Gastroesophageal sphincter (tissue), 4 donors: ENCODE measurements around the gene NUDT14. TPM values are rescaled to one million over a fixed set of nuclear protein-coding genes. Genes with fewer than 3 reads are reported as not detected.

Experiments used
- ATAC-seq: fragments of 150-250 bp; one replicate; pipeline ENCODE4 v1.9.1; 2016; ENCODE audit warnings: mild to moderate bottlenecking, moderate library complexity
- H3K27ac ChIP-seq, 4 donors: fragments of 200-600 bp; sonication (generic) in 3 of 4; 1 replicate in 3 of 4; 2 replicates in 1 of 4; pipeline ENCODE4 v1.5.1; 2016 to 2019
- H3K27me3 ChIP-seq: fragments of 200-600 bp; sonication (generic); one replicate; pipeline ENCODE4 v1.5.1; 2019
- H3K36me3 ChIP-seq, 2 donors: fragments of 200-600 bp; sonication (generic); one replicate each; pipeline ENCODE4 v1.5.1; 2019; ENCODE audit warnings: control low read depth in 1 of 2
- H3K4me1 ChIP-seq, 3 donors: fragments of 200-600 bp; sonication (generic); 1 replicate in 2 of 3; 2 replicates in 1 of 3; pipeline ENCODE4 v1.5.1; 2016 to 2019; ENCODE audit warnings: control low read depth in 2 of 3
- H3K4me3 ChIP-seq, 2 donors: fragments of 200-600 bp; sonication (generic); one replicate each; pipeline ENCODE4 v1.5.1; 2019; ENCODE audit warnings: mild to moderate bottlenecking in 1 of 2, moderate library complexity in 1 of 2
- H3K9me3 ChIP-seq, 3 donors: fragments of 200-600 bp; sonication (generic); one replicate each; pipeline ENCODE4 v1.5.1; 2017 to 2019; ENCODE audit warnings: control low read depth in 2 of 3
- CTCF ChIP-seq, 4 experiments: fragments of 200-600 bp in 2 of 4; fragments of 450-650 bp in 2 of 4; sonication (generic) in 1 of 4; IDR thresholded peaks; one replicate each; pipeline ENCODE4 v1.5.1; 2017 to 2019; ENCODE audit warnings: antibody characterized with exemption in 4 of 4, mild to moderate bottlenecking in 2 of 4, moderate library complexity in 2 of 4
- EP300 ChIP-seq: sonication (generic); formaldehyde crosslinking; IDR thresholded peaks from one replicate; pipeline ENCODE4 v1.6.1; 2017; ENCODE audit warnings: antibody characterized with exemption, mild to moderate bottlenecking
- POLR2A ChIP-seq, 2 donors: fragments of 450-650 bp; IDR thresholded peaks; one replicate each; pipeline ENCODE4 v1.6.1; 2017; ENCODE audit warnings: antibody characterized with exemption in 2 of 2, mild to moderate bottlenecking in 2 of 2, moderate library complexity in 1 of 2
- POLR2AphosphoS5 ChIP-seq: sonication (generic); formaldehyde crosslinking; IDR thresholded peaks from one replicate; pipeline ENCODE4 v1.6.1; 2017; ENCODE audit warnings: antibody characterized with exemption
- WGBS, 2 donors: methylation state at CpG; one replicate each; pipeline ENCODE4 v1.1.5; 2018; ENCODE audit warnings: low coverage in 1 of 2; 5-methylcytosine and 5-hydroxymethylcytosine counted together
- total RNA-seq, 4 donors: library from RNA; depleted of rRNA; stranded (reverse); fragments of >200 nt; gene quantifications; one replicate each; pipeline ENCODE4 v1.1.0, GENCODE V29; 2016

The NUDT14 gene
- total RNA-seq, 4 donors from 2014 or later = 3.4 to 8.4 (median 4.6) TPM

- ATAC-seq = no peak
- H3K36me3 ChIP-seq = peaks cover 0 to 26% of the 10 kb centered on the region in 2 donors
- TF ChIP-seq POLR2A (IDR thresholded peaks at IDR 0.05) = no peak
- TF ChIP-seq POLR2AphosphoS5 = no peak
- TF ChIP-seq CTCF (IDR thresholded peaks at IDR 0.05) = no peak
- no peak for TF ChIP-seq EP300
- no peaks in the 10 kb centered on the region for H3K4me1 ChIP-seq
- no peak overlapping the region for H3K27ac ChIP-seq
- no CpG with 5 or more reads among the region's 32 CpGs for WGBS, 2 donors
- H3K9me3 ChIP-seq = peaks cover 0 to 14% (median 0%) of the 10 kb centered on the region in 3 donors
- no peak overlapping the region for H3K4me3 ChIP-seq
- H3K27me3 ChIP-seq = no peaks in the 10 kb centered on the region
Measured at GRCh38 chr14:105144666-105145380, 36.3 kb downstream of the NUDT14 start.

- Histone ChIP-seq H3K27me3 (no peaks in the 10 kb centered on the region), H3K9me3 (peaks cover 0 to 21% (median 0%) of the 10 kb centered on the region in 3 donors), H3K36me3 (peaks cover 0 to 26% of the 10 kb centered on the region in 2 donors), H3K4me3 (no peak overlapping the region), H3K27ac (no peak overlapping the region), H3K4me1 (no peaks in the 10 kb centered on the region)
- TF ChIP-seq EP300 (no peak), CTCF (IDR thresholded peaks at IDR 0.05) (no peak), POLR2AphosphoS5 (no peak), POLR2A (IDR thresholded peaks at IDR 0.05) (no peak)
- no peak for ATAC-seq
- WGBS, 2 donors = 92 to 95% methylated on average over 4 to 10 of the region's 16 CpGs
Measured at GRCh38 chr14:105144026-105144665, 37.0 kb downstream of the NUDT14 start.

GRCh38 chr14:105143451-105144025 is 37.6 kb downstream of the NUDT14 start:
- no peak for ATAC-seq
- 33 to 88% methylated on average over 1 to 3 of the region's 27 CpGs for WGBS, 2 donors

GRCh38 chr14:105142651-105143450 is 38.3 kb downstream of the NUDT14 start:
- 94% methylated on average over 8 of the region's 60 CpGs; no CpG with 5 or more reads in 1 of the 2 donors for WGBS, 2 donors
- H3K27ac ChIP-seq = no peak overlapping the region
- H3K9me3 ChIP-seq = peaks cover 0 to 24% (median 0%) of the 10 kb centered on the region in 3 donors
- peaks cover 0 to 16% of the 10 kb centered on the region in 2 donors for H3K36me3 ChIP-seq
- TF ChIP-seq CTCF (IDR thresholded peaks at IDR 0.05) (no peak), POLR2AphosphoS5 (no peak), POLR2A (IDR thresholded peaks at IDR 0.05) (no peak), EP300 (no peak)
- no peak for ATAC-seq
- peaks cover 6% of the 10 kb centered on the region for H3K27me3 ChIP-seq
- H3K4me1 ChIP-seq = no peaks in the 10 kb centered on the region
- H3K4me3 ChIP-seq = no peak overlapping the region

More at GRCh38 chr14:105143451-105144025, 37.6 kb downstream of the NUDT14 start:
- peaks cover 0 to 24% (median 0%) of the 10 kb centered on the region in 3 donors for H3K9me3 ChIP-seq
- TF ChIP-seq POLR2AphosphoS5 = no peak
- no peak for TF ChIP-seq EP300
- TF ChIP-seq POLR2A (IDR thresholded peaks at IDR 0.05) = no peak
- TF ChIP-seq CTCF (IDR thresholded peaks at IDR 0.05) = no peak
- H3K4me1 ChIP-seq = no peaks in the 10 kb centered on the region
- H3K27ac ChIP-seq = no peak overlapping the region
- H3K27me3 ChIP-seq = no peaks in the 10 kb centered on the region
- H3K36me3 ChIP-seq = peaks cover 0 to 23% of the 10 kb centered on the region in 2 donors
- H3K4me3 ChIP-seq = no peak overlapping the region
